Activated gamma-delta T cell (primary cell): ENCODE results near the gene LYL1.

Source experiments
- DNase-seq: peaks from one replicate; lab custom pipeline; 2025; lab: John Stamatoyannopoulos, UW

LYL1 gene

DNA sequence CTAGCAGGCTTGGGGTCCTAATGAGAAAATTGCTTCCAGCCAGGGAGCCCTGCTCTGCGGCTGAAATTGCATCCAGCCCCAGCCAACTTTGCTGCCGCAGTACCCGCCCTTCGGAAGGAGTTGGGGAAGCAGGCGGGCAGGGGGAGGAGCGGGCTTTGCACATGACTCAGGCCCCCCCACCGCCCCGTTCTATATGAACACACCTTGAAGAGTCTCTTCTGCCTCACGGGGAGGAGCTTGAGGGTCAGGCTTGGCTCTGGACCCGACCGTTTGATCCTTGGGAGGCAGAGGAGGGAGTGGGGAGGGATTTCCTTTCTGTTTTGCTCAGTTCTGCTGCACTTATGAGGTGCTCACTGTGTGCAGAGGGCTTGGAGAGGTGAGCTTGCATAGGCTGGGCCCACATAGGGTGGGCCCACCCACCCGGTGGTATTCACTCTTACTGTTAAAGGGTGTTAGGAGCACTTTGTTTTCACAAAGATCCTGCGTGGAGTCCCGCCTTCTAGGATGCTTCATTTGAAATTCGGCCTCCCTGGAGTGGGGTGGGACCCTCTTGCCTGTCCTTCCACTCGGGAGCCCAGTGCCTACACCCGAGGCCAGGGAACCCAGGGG, 46.5 kb downstream of the LYL1 start:
- no peak for DNase-seq

DNA sequence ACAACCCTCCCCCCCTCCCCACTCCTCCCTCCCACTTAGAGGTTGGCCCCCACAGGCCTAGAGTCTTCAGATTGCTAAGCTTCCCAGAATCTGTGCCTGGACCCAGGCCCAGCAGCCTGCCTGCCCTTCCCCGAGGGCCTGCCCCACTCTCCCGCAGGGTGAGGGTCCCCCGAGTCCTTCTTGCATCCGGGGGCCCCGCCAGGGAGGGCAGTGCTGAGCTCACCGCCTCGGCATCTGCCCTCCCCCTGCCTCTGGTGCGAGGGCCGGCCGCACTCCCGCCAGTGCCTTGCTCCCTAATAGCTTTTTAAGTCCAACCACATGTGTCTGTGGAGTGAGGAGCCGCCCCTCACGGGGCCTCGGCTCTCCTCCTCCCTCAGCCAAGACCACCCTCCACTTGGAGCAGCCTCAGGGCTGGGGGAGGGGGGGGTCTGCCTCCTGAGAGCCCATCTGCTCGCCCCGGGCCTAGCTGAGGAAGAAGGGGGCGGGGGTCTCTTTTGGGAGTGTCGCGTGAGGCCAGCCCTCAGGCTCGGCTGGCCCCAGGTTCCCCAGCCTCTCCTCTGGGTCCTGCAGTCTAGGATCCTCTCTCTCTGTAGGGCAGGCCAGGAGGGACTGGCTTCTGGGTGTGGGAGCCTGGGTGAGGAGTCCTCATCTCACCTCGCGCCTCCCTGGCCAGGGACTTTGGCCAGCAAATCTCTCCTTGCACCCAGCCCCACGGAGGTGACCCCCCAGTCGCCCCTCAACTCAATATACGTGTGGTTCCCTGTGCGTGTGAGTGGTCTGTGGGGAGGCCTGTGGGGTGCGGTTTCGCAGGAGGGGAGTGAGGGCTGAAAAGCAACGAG, 47.2 kb downstream of the LYL1 start:
- DNase-seq = no peak

DNA sequence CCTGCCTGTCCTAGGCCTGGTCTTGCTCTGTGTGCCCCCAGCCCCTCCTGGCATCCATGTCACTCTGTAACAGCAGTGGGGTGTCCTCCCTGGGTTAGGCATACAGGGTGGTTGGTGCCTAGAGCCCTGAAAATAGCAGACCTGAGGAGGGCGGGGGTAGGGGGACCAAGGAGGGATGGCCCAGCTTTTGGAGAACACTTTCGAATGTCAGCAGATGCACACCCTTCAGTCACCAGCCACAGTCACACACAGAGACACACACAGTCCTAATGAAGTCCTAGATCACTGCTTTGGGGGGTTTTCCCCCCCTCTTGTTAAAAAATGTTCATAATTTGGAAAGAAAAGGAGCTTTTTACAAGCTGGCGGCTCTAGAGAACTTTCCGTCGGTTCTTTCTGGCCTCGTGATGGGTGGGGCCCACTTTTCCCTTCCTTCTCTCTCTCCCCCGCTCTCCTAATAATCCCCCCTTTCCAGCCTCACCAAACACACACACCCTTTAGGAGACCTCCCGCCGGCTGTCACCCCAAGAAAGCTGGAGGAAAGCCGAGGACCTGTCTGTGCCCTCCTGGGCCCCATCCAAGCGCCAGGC, 47.9 kb downstream of the LYL1 start:
- no peak for DNase-seq

DNA sequence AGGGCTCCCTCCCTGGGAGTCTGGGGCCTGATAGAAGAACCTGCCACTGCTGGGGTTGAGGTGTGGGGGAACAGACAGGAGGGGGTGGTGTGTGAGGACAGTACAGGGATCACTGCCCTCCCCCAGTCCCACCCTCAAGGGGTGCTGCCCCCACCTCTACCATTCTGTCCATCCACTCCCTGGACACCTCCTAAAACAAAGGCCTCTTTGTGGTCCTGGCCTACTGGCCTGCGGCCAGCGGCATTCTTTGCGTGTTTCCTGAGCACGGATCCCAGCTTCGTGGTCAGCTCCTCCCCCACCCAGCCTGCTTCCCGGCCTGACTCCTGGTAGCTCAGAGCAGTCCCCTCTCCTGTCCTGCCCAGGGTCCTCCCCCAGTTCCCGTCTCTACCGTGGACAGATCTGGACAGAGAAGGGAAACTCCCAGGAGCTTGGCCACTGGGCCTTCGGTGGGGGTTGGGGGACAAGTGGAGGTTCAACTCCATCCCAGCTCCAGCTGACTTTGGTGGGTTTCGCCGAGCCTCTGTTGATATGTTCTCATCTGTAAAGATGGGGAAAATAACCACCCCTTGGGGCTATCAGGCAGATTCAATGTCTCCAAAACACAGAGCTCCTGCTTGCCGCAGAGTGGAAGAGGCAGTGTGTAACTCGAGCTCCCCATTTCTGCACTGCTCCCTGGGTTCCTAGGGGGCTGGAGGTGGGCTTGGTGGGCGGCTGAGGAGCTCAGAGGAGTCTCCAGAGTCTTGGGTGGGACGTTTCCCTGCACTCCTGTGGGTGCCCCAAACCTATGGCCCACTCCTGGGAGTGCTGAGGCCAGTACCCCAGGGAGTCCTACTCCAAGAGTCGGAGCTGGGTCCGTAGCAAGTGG, 48.7 kb downstream of the LYL1 start:
- DNase-seq = no peak

DNA sequence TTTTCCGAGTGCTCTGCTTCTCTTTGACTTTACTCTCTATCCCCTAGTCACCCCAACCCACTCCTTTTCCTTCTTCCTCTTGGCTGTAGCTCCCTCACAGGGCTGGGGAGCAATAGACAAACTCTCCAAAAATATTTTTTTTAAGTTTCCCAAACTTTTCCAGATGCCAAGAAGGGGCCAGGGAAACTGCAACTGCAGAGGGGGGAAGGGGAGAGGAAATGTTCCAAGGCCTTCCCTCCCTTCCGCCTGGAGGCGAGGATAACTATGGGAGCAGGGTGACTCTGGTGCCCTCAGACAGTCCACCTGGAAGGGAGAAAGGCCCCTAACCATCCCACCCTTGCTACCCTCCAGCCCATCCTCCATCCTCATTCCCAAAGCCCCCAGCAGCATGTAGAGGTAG, 49.4 kb downstream of the LYL1 start:
- no peak for DNase-seq

DNA sequence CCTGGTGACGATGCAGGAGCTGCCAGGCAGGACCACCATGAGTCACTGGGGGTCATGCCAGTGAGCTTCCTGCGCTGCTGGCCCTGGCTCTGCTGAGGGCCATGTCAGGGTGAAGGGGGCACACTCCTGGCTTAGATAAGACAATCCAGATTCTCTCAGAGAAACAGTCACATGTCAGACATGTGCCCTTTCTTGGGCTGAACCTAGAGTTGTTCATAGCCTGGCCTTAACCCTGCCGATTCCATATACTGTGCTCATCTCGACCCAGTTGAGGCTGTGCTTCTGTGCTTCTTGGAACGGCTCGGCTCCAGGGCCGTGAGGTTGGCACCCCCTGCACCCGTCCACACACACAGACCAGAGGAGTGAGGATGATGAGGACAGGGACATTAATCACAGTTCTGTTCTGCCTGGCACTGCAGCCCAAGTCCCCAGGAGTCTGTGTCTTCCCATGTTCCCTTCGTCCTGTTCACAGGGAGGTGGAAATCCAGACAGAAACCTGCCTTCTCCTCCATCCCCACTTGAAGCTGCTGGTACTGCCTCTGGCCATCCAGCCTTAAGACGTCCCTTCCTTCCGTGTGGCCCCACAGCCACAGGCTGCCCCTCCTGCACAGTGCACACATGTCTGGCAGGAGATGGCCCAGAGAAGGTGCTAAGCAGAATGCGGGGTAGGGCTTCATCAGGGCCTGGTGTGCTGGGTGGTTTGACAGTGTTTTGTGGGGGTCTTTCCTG, 50.0 kb downstream of the LYL1 start:
- DNase-seq = no peak

DNA sequence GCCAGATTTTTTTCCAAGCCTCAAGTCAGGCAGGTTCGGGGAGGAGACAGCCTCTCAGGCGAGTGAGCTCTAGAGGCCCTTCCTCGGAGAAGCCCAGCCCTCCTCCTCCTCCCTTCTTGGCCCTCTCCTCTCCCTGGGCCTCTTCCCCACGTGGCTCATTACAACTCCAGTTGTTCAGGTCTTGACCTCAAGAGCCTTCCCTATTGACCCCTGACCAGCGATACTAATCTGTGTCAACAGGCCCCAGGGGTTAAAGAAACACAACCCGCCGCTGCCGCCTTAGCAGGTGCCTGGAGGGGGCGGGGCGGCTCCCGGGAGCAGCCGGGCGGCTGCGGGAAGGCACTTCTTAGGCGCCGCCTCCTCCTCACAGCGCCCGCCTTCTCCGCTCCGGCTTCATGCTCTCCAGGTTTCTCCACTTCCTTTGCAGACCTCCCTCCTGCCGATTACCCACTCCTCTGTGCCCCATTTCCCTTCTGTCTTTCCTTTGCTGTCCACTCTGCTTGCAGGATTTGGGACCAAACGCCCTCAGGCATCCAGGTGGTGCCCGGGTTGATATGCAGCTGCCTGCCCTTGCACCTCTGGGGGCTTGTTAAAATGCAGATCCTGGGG, 51.0 kb downstream of the LYL1 start:
- no peak for DNase-seq

DNA sequence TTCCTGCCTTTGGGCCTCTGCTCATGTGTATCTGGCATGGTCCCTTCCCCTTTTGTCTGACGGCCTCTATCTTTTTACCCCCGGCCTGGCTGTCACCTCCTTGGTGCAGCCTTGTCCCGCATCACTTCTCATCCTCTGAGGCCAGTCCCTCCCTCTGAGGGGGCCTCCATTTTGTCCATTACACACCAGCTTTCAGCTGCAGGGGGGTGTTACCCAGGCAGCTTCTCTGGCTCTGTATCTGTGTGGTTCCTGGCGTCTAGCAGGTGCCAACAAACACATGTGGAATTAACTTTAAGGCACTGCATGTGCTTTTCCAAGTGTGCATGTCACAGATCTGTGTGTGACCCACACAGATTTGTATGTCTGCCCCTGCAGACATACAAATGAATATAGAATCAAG, 52.4 kb downstream of the LYL1 start:
- no peak for DNase-seq
